HepG2 (cell line): ENCODE data around the gene VENTX. TPM values are rescaled to one million over a fixed set of nuclear protein-coding genes. Genes with fewer than 3 reads are reported as not detected.
A peak's percentile ranks its signal among the peaks of the same experiment; 100 is the strongest.

Experiments used
- ATAC-seq: fragments of 200-7000 bp; cut with Tn5 transposase; 3 replicates; pipeline ENCODE4 v1.9.1; 2020; ENCODE audit warnings: mild to moderate bottlenecking, moderate library complexity
- BruUV-seq: library from RNA; stranded (reverse); fragments of 400-500 nt; replicated peaks from 2 replicates; lab custom pipeline; 2021; lab: Mats Ljungman, UMichigan
- CTCF ChIA-PET: fragments of 300-600 bp; formaldehyde crosslinking; extraction: SDS; loops from one replicate; lab custom pipeline; 2021; ENCODE audit warnings: low total read pairs, inconsistent platforms, low intra/inter-chr PET ratio; lab: Yijun Ruan, JAX
- POLR2A ChIA-PET: fragments of 350-600 bp; sonication (Branson Sonifier 250); formaldehyde crosslinking; loops from one replicate; lab custom pipeline; 2020; ENCODE audit warnings: antibody characterized with exemption, inconsistent platforms; lab: Yijun Ruan, JAX
- DNase-seq: peaks from one replicate; pipeline ENCODE4 v3.0.0-alpha.2; 2015; ENCODE audit warnings: low spot score
- FAIRE-seq: peaks from 3 replicates; lab custom pipeline; 2011; peaks lifted over from hg19 to GRCh38; lab: Jason Lieb, UNC
- H2AFZ ChIP-seq: one replicate; pipeline ENCODE4 v1.6.1; 2011; ENCODE audit warnings: low read length, inconsistent platforms
- H3K27ac ChIP-seq: fragments of 300-600 bp; 3 replicates; pipeline ENCODE4 v1.8.0; 2011; ENCODE audit warnings: mixed run types, mild to moderate bottlenecking, mixed read lengths, low read length, inconsistent platforms; ENCODE audit not compliant: insufficient read depth; ENCODE audit errors: extremely low read length
- H3K27me3 ChIP-seq, 2 experiments: fragments of 200-600 bp in 1 of 2; 2 replicates in 1 of 2; 3 replicates in 1 of 2; pipeline versions ENCODE4 v1.6.0 to v1.8.0; 2011; ENCODE audit warnings: low read length in 2 of 2, mild to moderate bottlenecking in 2 of 2, moderate library complexity in 2 of 2, inconsistent platforms in 1 of 2; ENCODE audit not compliant: insufficient read depth in 2 of 2, control insufficient read depth in 1 of 2
- H3K36me3 ChIP-seq, 2 experiments: fragments of 200-600 bp in 1 of 2; replicated peaks in 1 of 2; 2 replicates in 1 of 2; 3 replicates in 1 of 2; pipeline versions ENCODE4 v1.5.1 to v1.8.0; 2011; ENCODE audit warnings: low read length in 2 of 2, inconsistent platforms in 1 of 2; ENCODE audit not compliant: insufficient read depth in 2 of 2, control insufficient read depth in 1 of 2
- H3K4me1 ChIP-seq: 2 replicates; pipeline ENCODE4 v1.5.1; 2012; ENCODE audit warnings: low read length, inconsistent platforms; ENCODE audit not compliant: insufficient read depth
- H3K4me2 ChIP-seq: 2 replicates; pipeline ENCODE4 v1.6.0; 2011; ENCODE audit warnings: low read depth, low read length, inconsistent platforms
- H3K4me3 ChIP-seq, 3 experiments: fragments of 200-600 bp in 1 of 3; sonication (generic), shearing (Covaris generic) in 1 of 3; replicated peaks in 1 of 3; 2 replicates each; pipeline ENCODE4 v1.5.1; 2011 to 2016; ENCODE audit warnings: low read length in 3 of 3, inconsistent platforms in 2 of 3, low read depth in 2 of 3, mild to moderate bottlenecking in 2 of 3, control low read depth in 1 of 3, mixed read lengths in 1 of 3; ENCODE audit not compliant: insufficient read depth in 1 of 3
- H3K79me2 ChIP-seq: one replicate; pipeline ENCODE4 v1.6.1; 2011; ENCODE audit warnings: low read length, inconsistent platforms; ENCODE audit not compliant: insufficient read depth
- H3K9ac ChIP-seq: 2 replicates; pipeline ENCODE4 v1.6.0; 2011; ENCODE audit warnings: mild to moderate bottlenecking, low read depth, low read length, inconsistent platforms; ENCODE audit not compliant: insufficient read depth
- H3K9me3 ChIP-seq: 2 replicates; pipeline ENCODE4 v1.5.1; 2012; ENCODE audit warnings: mild to moderate bottlenecking, low read length
- H4K20me1 ChIP-seq: 2 replicates; pipeline ENCODE4 v1.6.0; 2011; ENCODE audit warnings: inconsistent platforms, mild to moderate bottlenecking, low read length, moderate library complexity; ENCODE audit not compliant: insufficient read depth
- IKZF4 ChIP-seq: sonication (generic); formaldehyde crosslinking; IDR thresholded peaks from 2 replicates; pipeline ENCODE4 v1.5.1; 2020; ENCODE audit warnings: borderline replicate concordance, mild to moderate bottlenecking, low read depth, missing genetic modification reagents; ENCODE audit errors: not compliant biosample characterization
- MNT ChIP-seq: fragments of 450-650 bp; IDR thresholded peaks from 2 replicates; pipeline ENCODE4 v1.6.1; 2016
- SMC3 ChIP-seq: IDR thresholded peaks from 2 replicates; pipeline ENCODE4 v1.6.1; 2011; ENCODE audit warnings: low read length, improper control_type of control experiment
- SNAI1 ChIP-seq: sonication (generic); formaldehyde crosslinking; IDR thresholded peaks from 2 replicates; pipeline ENCODE4 v1.5.0; 2020; ENCODE audit warnings: mild to moderate bottlenecking, missing genetic modification reagents, borderline replicate concordance
- WGBS: methylation state at CpG from one replicate; pipeline ENCODE4 v1.1.6; 2017; ENCODE audit warnings: low lambda C conversion rate; 5-methylcytosine and 5-hydroxymethylcytosine counted together
- in situ Hi-C: cut with HindIII; loops from 2 replicates; pipeline ENCODE4 v1.10.0; 2017; ENCODE audit warnings: low pct_unique_long_range_greater_than_20kb; ENCODE audit not compliant: extremely low pct_ligation_motif_present
- intact Hi-C: fragments of 100-400 bp; cut with micrococcal nuclease; formaldehyde crosslinking; loops from one replicate; pipeline ENCODE4 v1.10.0; 2022; ENCODE audit not compliant: unreplicated experiment
- polyA plus RNA-seq, 8 experiments: library from polyadenylated mRNA; depleted of rRNA in 3 of 8; stranded (reverse) in 7 of 8; unstranded in 1 of 8; fragments of >200 nt; fragmentation: Illumina TruSeq in 4 of 8; extraction: Trizol in 4 of 8; gene quantifications; 2 replicates each; pipeline versions ENCODE4 v1.2.1 to v1.2.3, GENCODE V29; 2011 to 2016; ENCODE audit warnings: low read depth in 4 of 8, missing spikeins in 1 of 8, mixed read lengths in 1 of 8; ENCODE audit not compliant: insufficient read depth in 1 of 8
- total RNA-seq, 5 experiments: library from RNA; depleted of rRNA; stranded (reverse); fragments of >200 nt; fragmentation: Illumina TruSeq; extraction: Trizol; gene quantifications; 2 replicates each; pipeline ENCODE4 v1.2.3, GENCODE V29; 2016; ENCODE audit warnings: low read depth in 1 of 5
- TF ChIP-seq, protein P1 (sequence below): conservative IDR thresholded peaks from 2 replicates; pipeline ENCODE4 v1.6.1; 2018; ENCODE audit warnings: missing genetic modification reagents

VENTX gene
- total and polyA plus RNA-seq, 2 of the 13 experiments (the other 11 are each of a cell fraction or from before 2014, with no cell fraction given) = not detected

DNA sequence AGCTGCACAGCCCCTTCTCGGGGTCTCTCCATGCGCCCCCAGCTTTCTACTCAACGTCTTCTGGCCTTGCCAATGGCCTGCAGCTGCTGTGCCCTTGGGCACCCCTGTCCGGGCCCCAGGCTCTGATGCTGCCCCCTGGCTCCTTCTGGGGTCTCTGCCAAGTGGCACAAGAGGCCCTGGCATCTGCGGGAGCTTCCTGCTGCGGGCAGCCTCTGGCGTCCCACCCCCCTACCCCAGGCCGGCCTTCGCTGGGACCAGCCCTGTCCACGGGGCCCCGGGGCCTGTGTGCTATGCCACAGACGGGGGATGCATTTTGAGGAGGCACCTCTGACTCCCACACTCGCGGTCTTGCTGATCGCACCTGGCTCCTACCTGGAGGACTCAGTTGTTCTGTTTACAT is 2.3 kb downstream of the VENTX start:
- no peaks in the 10 kb centered on the region for H3K79me2 ChIP-seq
- 20% methylated on average over 12 of the region's 15 CpGs for whole genome bisulfite sequencing
- H3K4me2 ChIP-seq = no peak overlapping the region
- H3K4me1 ChIP-seq = 0 out of 2 replicates have a peak, but pooled peaks cover 2% of the 10 kb centered on the region
- H3K36me3 ChIP-seq = no peaks in the 10 kb centered on the region
- H2AFZ ChIP-seq = no peak overlapping the region
- BruUV-seq = no TSS peak
- peaks cover 22 to 80% of the 10 kb centered on the region in 2 experiments for H3K27me3 ChIP-seq
- no peak overlapping the region for H3K4me3 ChIP-seq
- in situ Hi-C loops = no loop called here
- no peaks in the 10 kb centered on the region for H3K9me3 ChIP-seq
- CTCF ChIA-PET = no interaction called here
- intact Hi-C loops = no loop called here
- ATAC-seq (no peak), DNase-seq (no peak), FAIRE-seq (no peak)
- no peak overlapping the region for H3K9ac ChIP-seq
- TF ChIP-seq SNAI1 (CRISPR knock-in tag) (no peak), IKZF4 (no peak)
- TF ChIP-seq, protein P1, sequence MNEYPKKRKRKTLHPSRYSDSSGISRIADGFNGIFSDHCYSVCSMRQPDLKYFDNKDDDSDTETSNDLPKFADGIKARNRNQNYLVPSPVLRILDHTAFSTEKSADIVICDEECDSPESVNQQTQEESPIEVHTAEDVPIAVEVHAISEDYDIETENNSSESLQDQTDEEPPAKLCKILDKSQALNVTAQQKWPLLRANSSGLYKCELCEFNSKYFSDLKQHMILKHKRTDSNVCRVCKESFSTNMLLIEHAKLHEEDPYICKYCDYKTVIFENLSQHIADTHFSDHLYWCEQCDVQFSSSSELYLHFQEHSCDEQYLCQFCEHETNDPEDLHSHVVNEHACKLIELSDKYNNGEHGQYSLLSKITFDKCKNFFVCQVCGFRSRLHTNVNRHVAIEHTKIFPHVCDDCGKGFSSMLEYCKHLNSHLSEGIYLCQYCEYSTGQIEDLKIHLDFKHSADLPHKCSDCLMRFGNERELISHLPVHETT (CRISPR knock-in tag) = no peak
- POLR2A ChIA-PET = no interaction called here
- H3K27ac ChIP-seq = no peak overlapping the region
- H4K20me1 ChIP-seq = 0 out of 2 replicates have a peak, but pooled peaks cover 3% of the 10 kb centered on the region

- no peaks in the 10 kb centered on the region for H3K79me2 ChIP-seq
- in situ Hi-C loops = no loop called here
Measured at GRCh38 chr10:133241501-133242205, 4.0 kb downstream of the VENTX start.

More at GRCh38 chr10:133241501-133242205, 4.0 kb downstream of the VENTX start:
- ATAC-seq (no peak), DNase-seq (no peak), FAIRE-seq (no peak)
- BruUV-seq = no TSS peak
- H3K27me3 ChIP-seq = peaks cover 18 to 69% of the 10 kb centered on the region in 2 experiments
- no peaks in the 10 kb centered on the region for H3K9me3 ChIP-seq
- peak overlapping the region; percentile 18; the same call in 1 of the 2 replicates for H3K4me2 ChIP-seq
- H3K4me3 ChIP-seq = no peak overlapping the region
- no peaks in the 10 kb centered on the region for H4K20me1 ChIP-seq
- intact Hi-C loops = no loop called here
- H3K27ac ChIP-seq = no peak overlapping the region
- CTCF ChIA-PET = no interaction called here
- WGBS = 9% methylated on average over 14 of the region's 25 CpGs
- H3K9ac ChIP-seq = no peak overlapping the region
- POLR2A ChIA-PET = no interaction called here
- TF ChIP-seq MNT (peak; percentile 36; the same call in 1 of the 2 replicates), SMC3 (no peak)
- H3K36me3 ChIP-seq = no peaks in the 10 kb centered on the region
- H3K4me1 ChIP-seq = peaks cover 18% of the 10 kb centered on the region
- no peak overlapping the region for H2AFZ ChIP-seq
